ENCODE measurements around the gene RALGAPA2. TPM values are rescaled to one million over a fixed set of nuclear protein-coding genes. Genes with fewer than 3 reads are reported as not detected.

The RALGAPA2 gene
- total RNA-seq, 2 donors from 2014 or later: 27.8 to 28.5 TPM

GRCh38 chr20:20370094-20370575, 342.3 kb downstream of the RALGAPA2 start:
- peaks cover 30 to 48% of the 10 kb centered on the region in 2 donors for H3K27me3 ChIP-seq
- TF ChIP-seq CTCF (IDR thresholded peaks at IDR 0.05): no peak
- H3K4me3 ChIP-seq: no peak overlapping the region

GRCh38 chr20:20369250-20370093, 343.0 kb downstream of the RALGAPA2 start:
- no peak overlapping the region for H3K27ac ChIP-seq
- H3K27me3 ChIP-seq: peaks cover 36 to 55% of the 10 kb centered on the region in 2 donors
- peak overlapping the region in 1 of 2 donors; percentile 39 for H3K4me3 ChIP-seq
- DNase-seq (ENCODE audit: low spot score): no peak
- peaks cover 0 to 29% of the 10 kb centered on the region in 2 donors for H3K4me1 ChIP-seq
- no peaks in the 10 kb centered on the region for H3K9me3 ChIP-seq
- no peak for TF ChIP-seq CTCF (IDR thresholded peaks at IDR 0.05)
- no peaks in the 10 kb centered on the region for H3K36me3 ChIP-seq

More at GRCh38 chr20:20370094-20370575, 342.3 kb downstream of the RALGAPA2 start:
- Histone ChIP-seq H3K9me3 (no peaks in the 10 kb centered on the region), H3K27ac (no peak overlapping the region), H3K4me1 (peaks cover 0 to 28% of the 10 kb centered on the region in 2 donors), H3K36me3 (no peaks in the 10 kb centered on the region)
- no peak for DNase-seq (ENCODE audit: low spot score)

- H3K36me3 ChIP-seq: no peaks in the 10 kb centered on the region
- H3K27ac ChIP-seq: no peak overlapping the region
- peaks cover 0 to 35% of the 10 kb centered on the region in 2 donors for H3K4me1 ChIP-seq
- peak overlapping the region; percentile 11 to 39 for H3K4me3 ChIP-seq
- no peaks in the 10 kb centered on the region for H3K9me3 ChIP-seq
- peaks cover 45 to 62% of the 10 kb centered on the region in 2 donors for H3K27me3 ChIP-seq
- no peak for TF ChIP-seq CTCF (IDR thresholded peaks at IDR 0.05)
- no peak for DNase-seq (ENCODE audit: low spot score)
These were observed 343.8 kb downstream of the RALGAPA2 start for GRCh38 chr20:20368418-20369249.

- Histone ChIP-seq H3K4me1 (peaks cover 0 to 35% of the 10 kb centered on the region in 2 donors), H3K27ac (no peak within 1 kb of the TSS), H3K4me3 (peak within 1 kb of the TSS; percentile 11 to 39), H3K27me3 (peaks cover 48 to 62% of the 10 kb centered on the region in 2 donors), H3K9me3 (no peaks in the 10 kb centered on the region), H3K36me3 (no peaks in the 10 kb centered on the region)
- no peak for TF ChIP-seq CTCF (IDR thresholded peaks at IDR 0.05)
- no peak for DNase-seq (ENCODE audit: low spot score)
These were observed 344.6 kb downstream of the RALGAPA2 start, which contains the start of gene INSM1 for GRCh38 chr20:20367575-20368417. TSS of gene INSM1 (plus strand) at chr20:20368104. CDS start at chr20:20368268, 164 bp downstream.

Measured in right atrium auricular region (tissue), 2 donors.